Inflammatory macrophage (primary cell): ENCODE data around the gene LONP1.
A peak's percentile ranks its signal among the peaks of the same experiment; 100 is the strongest.
"Not testable (repeated sequence)": the region's sequence is repeated elsewhere in the genome, so short reads cannot be mapped to it uniquely, and the experiment has no call there.

ENCODE experiments used
- DNase-seq, 2 donors: peaks; one replicate each; pipeline ENCODE4 v3.0.0-alpha.2; 2020 to 2022
- total RNA-seq, 18 experiments: gene quantifications; one replicate each; lab custom pipeline; 2026; ENCODE audit warnings: mixed read lengths in 6 of 18, inconsistent platforms in 2 of 18; lab: John Stamatoyannopoulos, UW

LONP1 gene, protein sequence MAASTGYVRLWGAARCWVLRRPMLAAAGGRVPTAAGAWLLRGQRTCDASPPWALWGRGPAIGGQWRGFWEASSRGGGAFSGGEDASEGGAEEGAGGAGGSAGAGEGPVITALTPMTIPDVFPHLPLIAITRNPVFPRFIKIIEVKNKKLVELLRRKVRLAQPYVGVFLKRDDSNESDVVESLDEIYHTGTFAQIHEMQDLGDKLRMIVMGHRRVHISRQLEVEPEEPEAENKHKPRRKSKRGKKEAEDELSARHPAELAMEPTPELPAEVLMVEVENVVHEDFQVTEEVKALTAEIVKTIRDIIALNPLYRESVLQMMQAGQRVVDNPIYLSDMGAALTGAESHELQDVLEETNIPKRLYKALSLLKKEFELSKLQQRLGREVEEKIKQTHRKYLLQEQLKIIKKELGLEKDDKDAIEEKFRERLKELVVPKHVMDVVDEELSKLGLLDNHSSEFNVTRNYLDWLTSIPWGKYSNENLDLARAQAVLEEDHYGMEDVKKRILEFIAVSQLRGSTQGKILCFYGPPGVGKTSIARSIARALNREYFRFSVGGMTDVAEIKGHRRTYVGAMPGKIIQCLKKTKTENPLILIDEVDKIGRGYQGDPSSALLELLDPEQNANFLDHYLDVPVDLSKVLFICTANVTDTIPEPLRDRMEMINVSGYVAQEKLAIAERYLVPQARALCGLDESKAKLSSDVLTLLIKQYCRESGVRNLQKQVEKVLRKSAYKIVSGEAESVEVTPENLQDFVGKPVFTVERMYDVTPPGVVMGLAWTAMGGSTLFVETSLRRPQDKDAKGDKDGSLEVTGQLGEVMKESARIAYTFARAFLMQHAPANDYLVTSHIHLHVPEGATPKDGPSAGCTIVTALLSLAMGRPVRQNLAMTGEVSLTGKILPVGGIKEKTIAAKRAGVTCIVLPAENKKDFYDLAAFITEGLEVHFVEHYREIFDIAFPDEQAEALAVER
- total RNA-seq = 68.5 to 409 (median 208) reads per million in 18 experiments

DNA sequence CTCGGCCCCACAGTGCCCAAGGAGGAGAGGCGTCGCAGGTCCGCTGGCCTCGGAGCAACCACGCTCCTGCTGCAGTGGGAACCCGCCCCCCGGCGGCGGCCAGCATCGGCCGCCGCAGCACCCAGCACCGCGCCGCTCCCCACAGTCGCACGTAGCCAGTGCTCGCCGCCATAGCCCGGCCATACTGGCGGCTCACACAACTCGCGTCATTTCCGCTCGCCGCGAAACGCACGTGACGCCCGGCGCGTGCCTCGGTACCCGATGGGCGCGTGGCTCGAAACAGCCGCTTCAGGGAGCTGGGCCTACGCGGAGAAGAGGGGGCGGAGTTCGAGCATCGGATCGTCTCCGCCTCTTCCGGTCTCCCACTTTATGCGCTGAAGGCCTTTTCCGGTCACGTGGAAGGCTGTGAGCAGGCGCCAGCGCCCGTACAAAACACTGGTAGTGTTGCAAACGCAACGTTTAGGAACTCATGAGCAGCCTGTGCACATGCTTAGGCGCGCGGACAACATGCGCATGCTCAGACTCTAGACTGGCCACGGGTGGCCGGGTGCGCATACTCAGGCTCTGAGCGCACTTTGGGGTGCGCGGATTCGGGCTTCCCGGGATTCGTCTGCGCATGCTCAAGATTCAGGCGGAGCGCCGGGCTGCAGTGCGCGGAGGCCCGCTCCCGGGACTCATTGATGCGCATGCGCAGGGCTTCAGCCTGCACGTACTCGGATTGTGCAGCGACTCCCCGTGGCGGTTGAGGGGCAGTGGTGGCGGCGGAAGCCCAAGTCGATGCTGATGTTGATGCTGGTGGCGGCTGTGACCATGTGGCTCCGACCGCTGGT, at the start of gene LONP1, which contains the start of gene CATSPERD:
Gene LONP1, minus strand, starts transcription at position 186 of the 830 bp plus-strand sequence. Its CDS starts 14 bp downstream, at position 172.
Gene CATSPERD, plus strand, starts transcription at position 677 of the 830 bp plus-strand sequence. Its CDS starts 101 bp downstream, at position 778.
- DNase-seq = peak; percentile 99 to 100

DNA sequence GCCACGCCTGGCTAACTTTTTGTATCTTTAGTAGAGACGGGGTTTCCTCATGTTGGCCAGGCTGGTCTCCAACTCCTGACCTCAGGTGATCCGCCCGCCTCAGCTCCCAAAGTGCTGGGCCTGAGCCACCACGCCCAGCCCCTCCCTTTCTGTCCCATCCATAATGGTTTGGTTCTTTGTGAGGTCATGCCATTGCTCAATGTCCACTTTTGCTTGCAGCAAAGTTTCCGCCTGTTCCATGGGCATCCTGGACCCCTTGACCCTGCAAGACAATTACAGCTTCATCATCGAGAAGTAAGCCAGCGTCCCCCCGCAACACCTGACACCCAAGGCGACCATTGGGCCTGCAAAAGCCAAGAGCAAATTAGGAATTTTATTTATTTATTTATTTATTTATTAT, 48.0 kb upstream of the LONP1 start:
- no peak for DNase-seq

DNA sequence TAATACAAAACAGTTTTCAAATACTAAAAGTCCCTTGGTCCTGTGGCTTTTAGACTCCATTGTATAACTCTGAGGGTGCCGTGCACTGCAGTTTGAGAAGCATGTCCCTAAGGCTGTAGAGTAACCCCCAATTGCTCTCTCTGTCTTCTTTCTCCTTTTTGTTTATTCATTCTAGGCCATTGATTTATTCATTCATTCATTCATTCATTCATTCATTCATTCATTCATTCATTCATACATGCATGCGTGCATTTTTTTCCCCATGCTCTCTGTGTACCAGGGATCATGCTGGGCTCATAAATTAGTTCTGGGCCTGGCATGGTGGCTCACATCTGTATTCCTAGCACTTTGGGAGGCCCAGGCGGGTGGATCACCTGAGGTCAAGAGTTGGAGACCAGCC, 45.3 kb upstream of the LONP1 start:
- no peak for DNase-seq

DNA sequence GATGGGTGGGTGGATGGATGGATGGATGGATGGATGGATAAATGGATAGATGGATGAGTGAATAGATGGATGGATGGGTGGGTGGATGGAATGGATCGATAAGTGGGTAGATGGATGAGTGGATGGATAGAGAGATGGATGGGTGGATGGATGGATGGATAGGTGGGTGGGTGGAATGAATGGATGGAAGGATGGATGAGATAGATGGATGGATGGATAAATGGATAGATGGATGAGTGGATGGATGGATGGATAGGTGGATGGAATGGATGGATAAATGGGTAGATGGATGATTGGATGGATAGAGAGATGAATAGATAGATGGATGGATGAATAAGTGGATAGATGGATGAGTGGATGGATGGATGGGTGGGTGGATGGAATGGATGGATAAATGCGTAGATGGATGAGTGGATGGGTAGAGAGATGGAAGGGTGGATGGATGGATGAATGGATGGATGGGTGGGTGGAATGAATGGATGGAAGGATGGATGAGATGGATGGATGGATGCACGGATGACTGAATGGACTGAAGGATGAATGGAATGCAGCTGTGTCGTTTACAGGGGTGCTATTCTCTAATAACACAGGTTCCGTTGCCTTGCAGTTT, 42.8 kb upstream of the LONP1 start:
- DNase-seq = no peak

DNA sequence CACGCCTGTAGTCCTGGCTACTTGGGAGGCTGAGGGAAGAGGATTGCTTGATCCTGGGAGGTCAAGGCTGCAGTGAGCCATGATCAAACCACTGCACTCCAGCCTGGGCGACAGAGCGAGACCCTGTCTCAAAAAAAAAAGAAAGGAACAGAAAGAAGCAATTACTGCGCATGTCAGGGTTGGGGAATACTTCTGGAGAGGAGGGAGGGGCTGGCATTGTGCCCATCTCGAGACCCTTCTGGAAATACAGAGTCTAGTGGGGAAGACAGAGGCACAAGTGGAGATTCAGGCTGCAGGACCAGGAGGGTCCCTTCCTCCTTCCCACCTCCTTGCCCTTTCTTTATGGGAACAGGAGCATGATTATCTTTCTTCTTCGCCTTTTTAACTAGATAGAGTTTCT, 33.8 kb upstream of the LONP1 start:
- DNase-seq = no peak

DNA sequence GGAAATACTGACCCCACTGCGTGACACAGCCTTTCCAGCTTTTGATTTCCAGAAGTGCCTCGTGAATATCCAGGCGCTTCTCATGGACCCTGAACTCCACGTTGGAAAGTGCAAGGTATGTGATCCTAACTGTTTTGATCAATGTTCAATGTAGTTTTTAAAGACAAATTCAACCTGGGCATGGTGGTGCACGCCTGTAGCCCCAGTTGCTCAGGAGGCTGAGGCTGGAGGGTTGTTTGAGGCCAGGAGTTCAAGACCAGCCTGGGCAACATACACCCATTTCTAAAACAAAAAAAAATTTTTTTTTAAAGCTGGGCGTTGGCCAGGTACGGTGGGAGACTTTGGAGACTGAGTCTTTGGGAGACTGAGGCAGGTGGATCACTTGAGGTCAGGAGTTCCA, 31.8 kb upstream of the LONP1 start:
- no peak for DNase-seq

DNA sequence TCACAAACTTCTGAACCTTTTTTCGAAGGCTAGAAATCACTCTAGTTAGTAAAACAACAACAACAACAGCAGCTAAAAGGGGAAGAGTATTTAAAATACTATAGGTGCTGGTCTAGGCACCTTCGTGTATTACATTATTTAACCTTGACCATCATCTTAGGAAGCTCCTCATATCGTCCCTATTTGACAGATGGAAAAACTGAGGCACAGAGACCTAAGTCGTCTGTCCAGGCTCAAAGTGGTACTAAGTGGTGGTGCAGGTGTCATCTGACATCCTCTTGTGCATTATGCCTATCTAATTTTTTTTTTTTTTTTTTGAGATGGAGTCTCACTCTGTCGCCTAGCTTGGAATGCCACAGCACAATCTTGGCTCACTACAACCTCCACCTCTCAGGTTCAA, 29.6 kb upstream of the LONP1 start:
- DNase-seq = no peak

DNA sequence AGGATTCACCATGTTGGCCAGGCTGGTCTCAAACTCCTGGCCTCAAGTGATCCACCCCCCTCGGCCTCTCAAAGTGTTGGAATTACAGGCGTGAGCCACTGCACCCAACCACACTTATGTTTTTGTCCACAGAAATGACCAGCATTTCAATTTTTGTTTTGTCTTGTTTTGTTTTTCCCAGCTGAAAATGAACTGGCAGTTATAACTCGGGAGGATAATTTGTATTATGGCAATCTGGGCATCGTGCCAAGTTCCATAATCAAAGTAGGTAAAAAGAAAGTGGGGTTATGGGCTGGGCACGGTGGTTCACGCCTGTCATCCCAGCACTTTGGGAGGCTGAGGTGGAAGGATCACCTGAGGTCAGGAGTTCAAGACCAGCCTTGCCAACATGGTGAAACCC, 29.0 kb upstream of the LONP1 start:
- not testable (repeated sequence) for DNase-seq

DNA sequence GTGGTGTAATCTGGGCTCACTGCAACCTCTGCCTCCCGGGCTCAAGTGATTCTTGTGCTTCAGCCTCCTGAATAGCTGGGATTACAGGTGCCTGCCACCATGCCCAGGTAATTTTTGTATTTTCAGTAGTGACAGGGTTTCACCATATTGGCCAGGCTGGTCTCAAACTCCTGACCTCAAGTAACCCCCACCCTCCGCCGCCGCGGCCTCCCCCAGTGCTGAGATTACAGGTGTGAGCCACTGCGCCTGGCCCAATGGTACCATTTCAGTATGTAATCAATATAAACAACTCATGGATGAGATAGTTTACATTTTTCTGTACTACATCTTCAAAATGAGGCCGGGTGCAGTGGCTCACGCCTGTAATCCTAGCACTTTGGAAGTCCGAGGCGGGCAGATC, 25.1 kb upstream of the LONP1 start:
- DNase-seq = not testable (repeated sequence)

DNA sequence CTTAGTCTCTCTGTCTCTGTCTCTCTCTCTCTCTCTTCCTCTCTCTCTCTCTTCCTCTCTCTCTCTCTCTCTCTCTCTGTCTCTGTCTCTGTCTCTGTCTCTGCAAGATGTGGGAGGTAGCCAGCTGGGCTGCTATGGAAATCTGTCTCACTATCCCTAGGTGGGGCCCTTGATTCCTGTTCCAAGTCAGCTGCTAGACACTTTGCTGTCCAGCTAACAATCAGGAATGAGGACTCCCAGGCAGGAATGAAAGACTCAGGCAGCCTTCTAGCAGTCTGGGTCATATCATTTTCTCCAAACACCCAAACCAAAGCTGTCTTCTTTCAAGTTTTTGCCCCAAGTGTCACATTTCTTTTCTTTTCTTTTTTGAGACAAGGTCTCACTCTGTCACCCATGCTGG, 23.7 kb upstream of the LONP1 start:
- DNase-seq = no peak

DNA sequence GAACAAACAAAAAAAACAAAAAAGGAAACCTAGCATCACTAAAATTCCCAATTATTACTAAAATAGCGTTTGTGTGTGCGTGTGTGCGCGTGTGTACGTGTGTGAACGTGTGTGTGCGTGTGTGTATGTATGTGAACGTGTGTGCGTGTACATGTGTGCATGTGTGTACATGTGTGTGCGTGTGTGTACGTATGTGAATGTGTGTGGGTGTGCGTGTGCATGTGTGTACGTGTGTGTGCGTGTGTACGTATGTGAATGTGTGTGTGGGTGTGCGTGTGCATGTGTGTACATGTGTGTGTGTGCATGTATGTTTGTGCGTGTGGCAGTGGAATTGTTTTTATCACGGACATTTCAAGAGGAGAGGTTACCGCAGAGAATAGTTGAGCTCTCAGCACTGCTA, 22.1 kb upstream of the LONP1 start:
- DNase-seq = no peak

DNA sequence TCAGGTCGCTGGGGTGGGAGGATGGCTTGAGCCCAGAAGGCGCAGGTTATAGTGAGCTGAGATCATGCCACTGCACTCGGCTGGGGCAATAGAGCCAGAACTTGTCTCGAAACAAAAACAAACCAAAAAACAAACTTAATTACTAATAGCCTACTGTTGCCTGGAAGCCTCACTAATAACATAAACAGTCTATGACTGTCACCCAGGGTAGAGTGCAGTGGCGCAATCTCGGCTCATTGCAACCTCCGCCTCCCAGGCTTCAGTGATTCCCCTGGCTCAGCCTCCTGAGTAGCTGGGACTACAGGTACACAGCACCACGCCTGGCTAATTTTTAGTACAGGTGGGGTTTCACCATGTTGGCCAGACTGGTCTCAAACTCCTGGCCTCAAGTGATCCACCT, 18.5 kb upstream of the LONP1 start:
- peak; percentile 9 to 14 for DNase-seq

DNA sequence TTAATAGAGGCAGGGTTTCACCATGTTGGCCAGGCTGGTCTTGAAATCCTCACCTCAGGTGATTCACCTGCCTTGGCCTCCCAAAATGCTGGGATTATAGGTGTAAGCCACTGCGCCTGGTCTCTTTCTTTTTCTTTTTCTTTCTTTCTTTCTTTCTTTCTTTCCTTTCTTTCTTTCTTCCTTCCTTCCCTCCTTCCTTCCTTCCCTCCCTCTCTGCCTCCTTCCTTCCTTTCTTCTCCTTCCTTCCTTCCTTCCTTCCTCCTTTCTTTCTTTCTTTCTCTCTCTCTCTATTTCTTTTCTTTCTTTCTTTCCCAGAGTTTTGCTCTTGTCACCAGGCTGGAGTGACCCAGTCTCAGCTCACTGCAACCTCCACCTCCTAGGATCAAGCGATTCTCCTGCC, 13.2 kb upstream of the LONP1 start:
- not testable (repeated sequence) for DNase-seq

DNA sequence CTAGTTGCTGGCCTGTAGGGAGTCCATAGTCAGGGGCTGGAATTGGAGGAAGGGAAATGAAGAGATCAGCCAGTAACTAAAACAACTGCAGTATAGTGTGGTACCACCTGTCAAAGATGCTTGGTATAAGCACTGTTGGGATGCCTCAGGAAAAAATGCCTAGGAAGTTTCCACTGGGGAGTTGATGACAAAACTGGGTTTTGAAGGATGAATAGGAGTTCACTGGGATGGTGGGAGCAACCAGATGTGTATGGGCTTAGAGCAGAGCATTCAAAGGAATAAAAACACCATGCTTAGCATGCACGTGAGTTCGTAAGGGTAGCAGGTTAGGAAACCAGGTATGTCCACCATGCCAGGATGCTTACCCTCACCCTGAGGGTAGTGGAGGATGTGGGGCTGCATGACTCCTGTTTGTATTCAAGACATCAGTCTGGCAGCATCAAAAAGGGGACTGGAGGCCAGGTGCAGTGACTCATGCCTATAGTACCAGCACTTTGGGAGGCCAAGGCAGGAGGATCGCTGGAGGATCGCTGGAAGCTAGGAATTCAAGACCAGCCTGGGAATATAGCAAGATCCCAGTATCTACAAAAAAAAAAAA, 7.6 kb upstream of the LONP1 start:
- no peak for DNase-seq

DNA sequence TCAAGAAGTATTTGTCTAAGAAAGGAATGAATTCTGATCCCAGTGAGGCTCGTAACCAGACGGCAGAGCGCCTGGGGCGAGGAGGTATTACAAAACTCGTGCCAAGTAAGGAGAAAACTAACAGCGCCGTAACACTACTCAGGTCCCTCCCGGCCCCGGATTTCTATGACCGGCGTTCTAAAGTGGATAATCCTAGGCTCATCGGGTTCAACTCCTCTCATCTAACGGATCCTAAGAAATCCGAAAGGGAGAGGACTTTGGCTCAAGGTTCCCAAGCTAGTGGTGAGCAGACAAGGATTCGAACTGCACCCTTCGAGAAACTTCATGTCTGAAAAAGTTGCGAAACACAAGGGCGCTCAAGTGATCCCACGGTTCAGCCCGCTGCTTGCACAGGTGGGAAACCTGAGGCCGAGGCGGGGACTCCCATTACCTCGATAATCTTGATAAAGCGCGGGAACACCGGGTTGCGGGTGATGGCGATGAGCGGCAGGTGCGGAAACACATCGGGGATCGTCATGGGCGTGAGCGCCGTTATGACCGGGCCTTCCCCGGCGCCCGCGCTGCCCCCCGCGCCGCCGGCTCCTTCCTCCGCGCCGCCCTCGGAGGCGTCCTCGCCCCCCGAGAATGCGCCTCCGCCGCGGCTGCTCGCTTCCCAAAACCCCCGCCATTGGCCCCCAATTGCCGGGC, 529 bp downstream of the LONP1 start:
- peak; percentile 7 to 40 for DNase-seq

DNA sequence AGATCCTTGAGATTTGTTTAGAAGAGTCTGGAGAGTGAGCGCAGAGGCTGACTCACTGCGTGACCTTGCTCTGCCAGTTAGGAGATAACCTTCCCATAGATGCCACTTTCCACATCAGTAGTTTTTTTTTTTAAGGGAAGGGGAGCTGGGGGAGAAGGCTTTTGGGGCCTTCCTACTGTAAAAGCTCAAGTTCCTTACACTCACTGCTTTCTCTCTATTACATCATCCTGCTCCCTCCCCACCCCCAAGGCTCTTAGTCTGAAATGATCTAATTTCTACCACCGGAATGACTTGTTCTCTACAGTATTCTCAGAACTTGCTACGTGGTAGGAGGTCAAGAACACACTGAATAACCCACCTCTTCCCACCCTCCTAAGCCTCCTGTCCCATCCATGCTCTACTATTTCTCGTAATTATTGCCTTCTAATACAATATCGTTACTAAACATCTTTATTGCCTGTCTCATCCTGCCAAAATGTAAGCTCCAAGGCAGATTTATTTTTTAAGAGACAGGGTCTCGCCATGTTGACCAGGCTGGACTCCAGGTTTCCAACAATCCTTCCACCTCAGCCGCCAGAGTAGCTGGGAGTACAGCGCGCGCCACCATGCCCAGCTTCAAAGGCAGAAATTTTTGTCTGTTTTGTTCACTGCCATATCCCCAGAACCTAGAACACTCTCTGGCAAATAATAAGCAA, 1.2 kb downstream of the LONP1 start:
- DNase-seq = peak; percentile 85 to 88

DNA sequence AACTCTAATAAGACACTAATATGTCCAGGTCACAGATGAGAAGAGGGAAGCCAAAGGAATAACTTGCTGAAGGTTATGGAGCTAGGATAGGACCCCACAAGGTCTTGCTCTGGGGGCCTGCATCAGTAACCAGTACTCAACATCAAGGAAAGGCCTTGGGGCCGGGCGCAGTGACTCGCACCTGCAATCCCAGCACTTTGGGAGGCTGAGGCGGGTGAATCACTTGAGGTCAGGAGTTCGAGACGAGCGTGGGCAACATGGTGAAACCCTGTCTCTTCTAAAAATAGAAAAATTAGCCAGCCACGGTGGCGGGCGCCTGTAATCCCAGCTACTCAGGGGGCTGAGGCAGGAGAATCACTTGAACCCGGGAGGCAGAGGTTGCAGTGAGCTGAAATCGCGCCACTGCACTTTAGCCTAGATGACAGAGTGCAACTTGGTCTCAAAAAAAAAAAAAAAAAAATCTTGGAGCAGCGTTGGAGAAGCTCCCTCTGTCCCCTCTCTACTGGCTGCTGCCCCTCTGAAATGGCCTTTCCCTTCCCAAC, 1.8 kb downstream of the LONP1 start:
- DNase-seq = peak; percentile 69 to 91

DNA sequence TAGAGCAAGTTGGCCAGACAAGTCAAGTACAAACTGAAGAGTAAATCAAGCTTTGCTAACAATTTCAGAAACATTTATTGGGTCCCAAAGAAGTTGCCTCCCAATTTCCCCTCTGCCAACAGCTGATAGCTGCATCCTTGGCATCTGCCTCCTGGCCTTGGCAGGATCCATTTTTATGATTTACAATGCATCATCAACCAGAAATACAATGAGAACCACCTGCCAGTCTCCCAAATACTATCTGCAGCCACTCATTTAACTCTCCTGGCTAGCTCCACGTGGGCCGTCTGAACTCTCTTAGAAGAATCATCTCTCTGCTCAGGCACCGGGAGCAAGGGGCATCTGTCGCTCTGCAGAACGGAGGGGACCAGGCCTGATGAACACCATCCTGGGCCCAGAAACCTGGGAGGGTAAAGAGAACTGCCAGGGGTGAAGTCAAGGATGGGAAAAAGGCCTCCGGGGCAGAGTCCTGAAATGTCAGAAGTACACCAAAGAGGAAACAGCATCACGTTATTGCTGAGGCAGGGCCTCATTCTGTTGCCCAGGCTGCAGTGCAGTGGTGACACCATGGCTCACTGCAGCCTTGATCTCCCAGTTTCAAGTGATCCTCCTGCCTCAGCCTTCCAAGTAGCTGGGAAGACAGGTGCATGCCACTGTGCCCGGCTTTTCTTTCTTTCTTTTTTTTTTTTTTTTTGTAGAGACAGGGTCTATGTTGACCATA, 2.6 kb downstream of the LONP1 start:
- peak; percentile 29 to 64 for DNase-seq

DNA sequence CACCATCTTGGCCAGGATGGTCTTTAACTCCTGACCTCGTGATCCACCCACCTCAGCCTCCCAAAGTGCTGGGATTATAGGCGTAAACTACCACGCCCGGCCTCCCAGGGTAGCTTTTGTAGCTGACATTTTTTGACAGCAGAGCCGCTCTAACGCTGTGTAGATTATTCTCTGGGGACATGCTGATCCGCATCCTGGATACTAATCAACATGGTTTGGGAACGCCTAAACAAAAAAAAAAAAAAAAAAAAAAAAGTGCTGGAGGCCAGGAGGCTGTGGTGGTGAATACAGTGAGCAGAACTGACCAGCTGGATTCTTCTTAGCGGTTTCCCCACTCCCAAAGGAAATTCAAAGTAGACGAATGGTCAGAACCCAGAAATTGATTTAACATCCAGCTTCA, 5.1 kb downstream of the LONP1 start:
- no peak for DNase-seq
